Measurements from ENCODE around the gene CAND2. TPM values are rescaled to one million over a fixed set of nuclear protein-coding genes. Genes with fewer than 3 reads are reported as not detected.

The CAND2 gene
- total and polyA plus RNA-seq, 2 experiments from 2014 or later: 0.43 to 0.53 TPM

- no peak overlapping the region for H3K4me3 ChIP-seq
- TF ChIP-seq EZH2 (IDR thresholded peaks at IDR 0.05; ENCODE audit: insufficient read depth, poor library complexity, severe bottlenecking) (no peak), EZH2phosphoT487 (IDR thresholded peaks at IDR 0.05; ENCODE audit: insufficient read depth, low read depth) (no peak)
- H3F3A ChIP-seq (ENCODE audit: insufficient read depth): no peaks in the 10 kb centered on the region
- H3K79me2 ChIP-seq (ENCODE audit: insufficient read depth): no peaks in the 10 kb centered on the region
- no peaks in the 10 kb centered on the region for H4K20me1 ChIP-seq (ENCODE audit: insufficient read depth)
- H3K9ac ChIP-seq: no peak overlapping the region
- no peak overlapping the region for H2AFZ ChIP-seq
- DNase-seq: no peak
- H3K4me2 ChIP-seq (ENCODE audit: unreplicated experiment): no peak overlapping the region
- no peaks in the 10 kb centered on the region for H3K27me3 ChIP-seq (replicated peaks; ENCODE audit: insufficient read depth)
- H3K9me3 ChIP-seq (ENCODE audit: low read depth): no peaks in the 10 kb centered on the region
- WGBS, 2 experiments (ENCODE audit: low coverage in 1 of 2, low lambda C conversion rate in 2 of 2, missing lambda C conversion rate in 2 of 2): 84 to 93% methylated on average over 3 of the region's 3 CpGs
- in situ Hi-C loops (cut with MboI): no loop called here
- no peaks in the 10 kb centered on the region for H3K36me3 ChIP-seq (ENCODE audit: low read depth)
- H3K27ac ChIP-seq: no peak overlapping the region
- peaks cover 3% of the 10 kb centered on the region; the same call in 1 of the 2 replicates for H3K4me1 ChIP-seq (ENCODE audit: insufficient read depth)
- no peaks in the 10 kb centered on the region for H3K9me2 ChIP-seq (ENCODE audit: insufficient read depth)
Measured at GRCh38 chr3:12812812-12813211, 16.3 kb downstream of the CAND2 start.

- no peak for DNase-seq
- H4K20me1 ChIP-seq (ENCODE audit: insufficient read depth): no peaks in the 10 kb centered on the region
- no peaks in the 10 kb centered on the region for H3K79me2 ChIP-seq (ENCODE audit: insufficient read depth)
- no peak overlapping the region for H3K4me2 ChIP-seq (ENCODE audit: unreplicated experiment)
- H3K4me3 ChIP-seq: no peak overlapping the region
- H3K27ac ChIP-seq: no peak overlapping the region
- no peak overlapping the region for H3K9ac ChIP-seq
- H3K4me1 ChIP-seq (ENCODE audit: insufficient read depth): peaks cover 3% of the 10 kb centered on the region; the same call in 1 of the 2 replicates
- no peaks in the 10 kb centered on the region for H3K9me3 ChIP-seq (ENCODE audit: low read depth)
- in situ Hi-C loops (cut with MboI): no loop called here
- H3F3A ChIP-seq (ENCODE audit: insufficient read depth): no peaks in the 10 kb centered on the region
- no peaks in the 10 kb centered on the region for H3K9me2 ChIP-seq (ENCODE audit: insufficient read depth)
- no peaks in the 10 kb centered on the region for H3K27me3 ChIP-seq (replicated peaks; ENCODE audit: insufficient read depth)
- H3K36me3 ChIP-seq (ENCODE audit: low read depth): no peaks in the 10 kb centered on the region
- WGBS, 2 experiments (ENCODE audit: low coverage in 1 of 2, low lambda C conversion rate in 2 of 2, missing lambda C conversion rate in 2 of 2): 84 to 91% methylated on average over 6 of the region's 6 CpGs
- no peak for TF ChIP-seq EZH2 (IDR thresholded peaks at IDR 0.05; ENCODE audit: insufficient read depth, poor library complexity, severe bottlenecking)
- TF ChIP-seq EZH2phosphoT487 (IDR thresholded peaks at IDR 0.05; ENCODE audit: insufficient read depth, low read depth): no peak
- no peak overlapping the region for H2AFZ ChIP-seq
Measured at GRCh38 chr3:12813967-12814366, 17.5 kb downstream of the CAND2 start.

GRCh38 chr3:12815078-12815477, 18.6 kb downstream of the CAND2 start:
- in situ Hi-C loops (cut with MboI): no loop called here
- H3K9me3 ChIP-seq (ENCODE audit: low read depth): no peaks in the 10 kb centered on the region
- H3K79me2 ChIP-seq (ENCODE audit: insufficient read depth): no peaks in the 10 kb centered on the region
- no peak for TF ChIP-seq EZH2phosphoT487 (IDR thresholded peaks at IDR 0.05; ENCODE audit: insufficient read depth, low read depth)
- TF ChIP-seq EZH2 (IDR thresholded peaks at IDR 0.05; ENCODE audit: insufficient read depth, poor library complexity, severe bottlenecking): no peak
- no peaks in the 10 kb centered on the region for H3F3A ChIP-seq (ENCODE audit: insufficient read depth)
- no peak overlapping the region for H3K27ac ChIP-seq
- no peak overlapping the region for H2AFZ ChIP-seq
- no peaks in the 10 kb centered on the region for H3K27me3 ChIP-seq (replicated peaks; ENCODE audit: insufficient read depth)
- no peaks in the 10 kb centered on the region for H3K9me2 ChIP-seq (ENCODE audit: insufficient read depth)
- H4K20me1 ChIP-seq (ENCODE audit: insufficient read depth): no peaks in the 10 kb centered on the region
- no peak for DNase-seq
- H3K4me3 ChIP-seq: no peak overlapping the region
- H3K36me3 ChIP-seq (ENCODE audit: low read depth): no peaks in the 10 kb centered on the region
- WGBS, 2 experiments (ENCODE audit: low coverage in 1 of 2, low lambda C conversion rate in 2 of 2, missing lambda C conversion rate in 2 of 2): 84 to 90% methylated on average over 20 to 24 of the region's 24 CpGs
- no peak overlapping the region for H3K9ac ChIP-seq
- H3K4me2 ChIP-seq (ENCODE audit: unreplicated experiment): no peak overlapping the region
- H3K4me1 ChIP-seq (ENCODE audit: insufficient read depth): no peaks in the 10 kb centered on the region

GRCh38 chr3:12815719-12816118, 19.2 kb downstream of the CAND2 start:
- 90 to 91% methylated on average over 9 of the region's 9 CpGs for WGBS, 2 experiments (ENCODE audit: low coverage in 1 of 2, low lambda C conversion rate in 2 of 2, missing lambda C conversion rate in 2 of 2)
- Histone ChIP-seq H3K9me3 (ENCODE audit: low read depth) (no peaks in the 10 kb centered on the region), H3K9me2 (ENCODE audit: insufficient read depth) (no peaks in the 10 kb centered on the region), H3K4me3 (no peak overlapping the region), H3K27ac (no peak overlapping the region), H3K79me2 (ENCODE audit: insufficient read depth) (no peaks in the 10 kb centered on the region), H3K36me3 (ENCODE audit: low read depth) (no peaks in the 10 kb centered on the region), H3K9ac (no peak overlapping the region), H2AFZ (no peak overlapping the region), H3K27me3 (replicated peaks; ENCODE audit: insufficient read depth) (no peaks in the 10 kb centered on the region), H3F3A (ENCODE audit: insufficient read depth) (no peaks in the 10 kb centered on the region), H4K20me1 (ENCODE audit: insufficient read depth) (no peaks in the 10 kb centered on the region), H3K4me2 (ENCODE audit: unreplicated experiment) (no peak overlapping the region), H3K4me1 (ENCODE audit: insufficient read depth) (no peaks in the 10 kb centered on the region)
- in situ Hi-C loops (cut with MboI): no loop called here
- no peak for TF ChIP-seq EZH2phosphoT487 (IDR thresholded peaks at IDR 0.05; ENCODE audit: insufficient read depth, low read depth)
- DNase-seq: no peak
